Stromal cell of bone marrow (primary cell): Measurements from ENCODE around the gene IQSEC1.

ENCODE experiments used
- DNase-seq: peaks from one replicate; pipeline ENCODE4 v3.0.0-alpha.2; 2012; ENCODE audit warnings: low read depth

Gene IQSEC1

DNA sequence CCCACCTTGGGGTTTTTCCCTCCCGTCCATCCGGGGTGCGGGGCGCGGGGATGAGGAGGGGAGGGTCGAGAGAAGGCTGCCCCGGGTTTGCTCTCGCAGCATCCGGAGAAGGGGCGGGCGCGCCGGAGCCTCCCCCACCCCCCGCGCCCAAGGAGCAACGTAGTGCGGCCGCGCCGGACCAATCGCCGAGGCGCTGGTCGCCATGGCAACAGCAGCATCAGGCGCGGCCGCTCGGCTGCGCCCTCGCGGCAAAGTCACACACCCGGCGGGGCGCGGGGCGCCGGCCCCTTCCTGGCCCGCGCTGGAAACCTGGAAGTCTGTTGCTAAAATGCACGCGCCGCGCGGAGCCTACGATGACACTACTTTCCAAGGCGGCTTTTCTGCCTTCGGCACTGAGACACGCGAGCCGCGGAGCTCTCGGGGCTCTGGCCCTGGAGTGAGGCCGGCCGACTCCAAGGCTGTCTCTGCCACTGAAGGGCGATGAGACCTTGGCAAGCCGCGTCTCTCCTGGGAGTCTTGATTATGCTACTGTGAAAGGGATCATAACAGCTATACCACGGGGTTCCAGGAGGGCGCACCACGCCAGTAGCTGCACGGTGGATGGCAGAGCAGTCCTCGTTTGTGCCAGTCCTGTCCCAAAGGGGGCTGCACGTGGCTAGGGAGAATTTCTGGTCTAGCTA lies at the start of gene IQSEC1:
IQSEC1 (minus strand) TSS at position 104 of the 680 bp plus-strand sequence. CDS start 415 bp downstream, outside the sequence.
- no peak for DNase-seq

- no peak for DNase-seq
Observed at GRCh38 chr3:13122081-13123012, 49.1 kb upstream of the IQSEC1 start.

DNA sequence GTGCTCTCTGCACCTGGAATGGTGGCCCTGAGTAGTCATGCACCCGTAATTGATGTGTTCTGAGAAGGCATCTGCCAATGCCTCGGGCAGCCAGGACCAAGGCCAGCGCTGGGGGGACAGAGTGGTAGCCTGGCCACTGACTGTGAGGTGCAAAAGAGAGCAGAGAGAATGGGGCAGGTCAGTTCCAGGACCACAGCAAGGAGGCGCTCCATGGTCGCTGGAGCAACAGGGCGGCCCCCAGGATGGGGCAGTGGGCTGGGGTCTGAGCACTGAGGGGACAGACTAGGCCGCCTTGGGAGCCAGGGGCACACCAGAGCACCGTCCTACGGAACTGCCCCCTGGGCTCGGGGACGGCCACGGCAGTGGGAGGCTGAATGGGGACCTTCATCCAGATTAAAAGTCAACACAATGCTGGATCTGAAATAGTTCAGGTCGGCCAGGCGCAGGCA lies 48.3 kb upstream of the IQSEC1 start:
- no peak for DNase-seq

DNA sequence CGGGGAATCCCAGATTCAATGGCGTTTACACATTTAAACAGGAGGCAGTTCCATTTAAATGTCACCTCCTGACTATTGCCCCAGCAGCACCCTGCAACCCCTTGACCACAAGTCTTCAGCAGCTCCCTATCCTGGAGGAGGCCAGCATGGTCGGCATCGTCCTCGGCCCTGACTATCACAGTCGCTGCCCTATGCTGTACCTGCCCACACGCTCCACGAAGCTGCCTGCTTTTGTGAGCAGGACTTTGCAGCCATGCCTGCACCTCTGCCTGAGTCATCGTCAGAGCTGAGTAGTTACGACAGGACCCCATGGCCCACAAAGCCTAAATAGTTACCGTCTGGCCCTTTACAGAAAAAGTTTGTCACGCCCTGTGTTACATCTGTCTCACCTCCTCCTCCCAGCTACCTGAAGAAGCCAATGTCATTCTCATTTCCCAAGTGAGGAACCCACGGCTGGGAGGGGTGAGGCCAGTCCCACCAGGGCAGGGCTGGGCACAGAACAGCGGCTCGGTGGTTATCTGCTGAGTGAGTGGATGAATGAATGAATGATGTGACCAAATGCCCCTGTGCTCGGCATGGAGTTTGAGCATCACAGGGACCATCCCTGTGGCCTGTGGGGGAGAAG lies 47.8 kb upstream of the IQSEC1 start:
- no peak for DNase-seq

DNA sequence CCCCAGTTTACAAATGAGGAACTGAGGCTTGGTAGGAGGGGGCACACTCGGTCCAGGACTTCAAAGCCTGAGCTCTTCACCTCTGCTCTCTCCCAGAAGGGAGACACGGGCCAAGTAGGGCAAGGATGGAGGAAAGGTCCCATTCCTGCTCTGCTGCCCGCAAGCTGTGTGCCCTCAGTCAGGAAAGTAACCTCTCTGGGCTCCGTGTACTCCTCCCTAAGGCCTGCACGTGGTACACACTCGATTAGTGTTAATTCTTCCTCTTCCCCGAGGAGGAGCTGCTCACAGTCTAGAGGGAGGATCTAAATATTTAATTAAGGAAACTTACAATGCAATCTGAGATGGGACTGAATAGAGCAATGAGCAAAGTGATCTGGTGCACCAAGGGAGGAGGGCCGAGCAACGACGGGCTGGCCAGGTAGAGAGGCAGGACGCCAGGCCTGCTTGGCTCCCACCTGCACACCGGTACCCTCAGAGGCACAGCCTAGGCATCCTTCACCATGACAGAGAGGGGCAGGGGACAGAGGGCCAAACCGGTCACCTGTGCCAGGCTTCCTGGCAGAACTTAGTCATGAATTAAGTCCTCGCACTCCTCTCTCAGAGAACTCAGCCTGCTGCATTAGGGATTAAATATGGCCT lies 47.2 kb upstream of the IQSEC1 start:
- DNase-seq: no peak

DNA sequence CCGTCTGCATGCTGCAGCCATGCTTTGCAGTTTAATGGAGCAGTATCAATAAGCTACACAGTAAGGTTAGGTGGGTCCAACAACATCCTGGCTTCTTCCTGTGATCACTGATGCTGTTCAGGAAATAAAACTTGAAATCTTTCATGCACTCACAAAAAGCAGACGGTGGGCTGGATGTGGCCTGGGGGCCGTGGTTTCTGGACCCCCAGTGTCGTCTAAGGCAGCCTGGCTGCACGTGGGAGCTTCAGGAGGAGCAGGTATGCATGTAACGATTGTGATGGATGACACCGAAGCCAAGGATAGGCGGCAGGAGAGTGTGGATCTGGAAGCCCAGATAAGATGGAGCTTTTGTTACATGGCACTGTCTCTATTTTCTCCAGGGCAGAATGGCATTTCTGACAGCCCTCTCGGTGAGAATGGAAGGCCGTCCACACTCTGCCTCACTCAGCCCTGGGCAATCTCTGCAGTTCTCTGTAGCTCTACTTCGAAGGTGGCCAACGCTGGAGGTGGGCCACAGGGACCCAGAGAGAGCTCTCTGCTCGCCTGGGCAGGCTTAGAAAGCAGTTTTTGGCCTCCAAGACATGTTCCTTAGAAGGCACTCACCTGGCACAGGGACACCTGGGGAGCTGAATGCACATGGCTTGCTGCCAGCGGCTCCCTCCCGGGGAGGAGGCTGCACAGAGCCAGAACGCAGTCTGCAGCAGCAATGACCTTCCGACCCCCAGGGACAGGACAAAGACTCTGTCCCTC lies 46.4 kb upstream of the IQSEC1 start:
- no peak for DNase-seq

DNA sequence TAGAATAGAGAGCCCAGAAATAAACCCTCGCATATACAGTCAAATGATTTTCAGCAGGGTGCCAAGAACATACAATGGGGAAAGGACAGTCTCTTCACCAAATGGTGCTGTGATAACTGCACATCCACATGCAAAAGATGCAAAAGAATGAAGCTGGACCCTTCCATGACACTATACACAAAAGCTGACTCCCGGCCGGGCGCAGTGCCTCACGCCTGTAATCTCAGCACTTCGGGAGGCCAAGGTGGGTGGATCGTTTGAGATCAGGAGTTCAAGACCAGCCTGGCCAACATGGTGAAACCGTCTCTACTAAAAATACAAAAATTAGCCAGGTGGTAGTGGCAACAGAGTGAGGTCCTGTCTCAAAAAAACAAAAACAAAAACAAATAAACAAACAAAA lies 43.2 kb upstream of the IQSEC1 start:
- no peak for DNase-seq

DNA sequence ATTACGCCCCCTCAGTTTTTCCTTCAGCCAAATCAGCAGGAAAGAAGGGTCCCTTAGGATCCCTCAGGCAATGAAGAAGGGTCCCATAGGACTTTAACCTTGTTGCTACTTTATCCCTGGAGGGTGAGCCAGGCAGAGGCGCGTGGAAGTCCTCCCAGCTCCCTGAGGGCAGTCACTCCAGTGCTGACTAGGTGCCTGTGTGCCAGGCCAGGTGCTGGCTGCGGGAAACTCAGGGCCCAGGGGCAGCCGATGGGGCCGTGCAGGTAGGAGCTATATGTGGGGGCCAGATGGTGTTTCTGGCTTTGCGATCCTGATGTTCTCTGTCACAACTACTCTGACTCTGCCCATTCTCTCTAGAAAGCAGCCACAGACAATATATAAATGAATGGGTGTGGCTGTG lies 42.8 kb upstream of the IQSEC1 start:
- no peak for DNase-seq

- no peak for DNase-seq
Observed at GRCh38 chr3:13115576-13115910, 42.3 kb upstream of the IQSEC1 start.

- DNase-seq: no peak
Observed at GRCh38 chr3:13114811-13115575, 41.8 kb upstream of the IQSEC1 start.

- no peak for DNase-seq
Observed at GRCh38 chr3:13113346-13114330, 40.4 kb upstream of the IQSEC1 start.

- no peak for DNase-seq
Observed at GRCh38 chr3:13112521-13113345, 39.5 kb upstream of the IQSEC1 start.

- DNase-seq: no peak
Observed at GRCh38 chr3:13111873-13112520, 38.8 kb upstream of the IQSEC1 start.

- DNase-seq: no peak
Observed at GRCh38 chr3:13111173-13111872, 38.1 kb upstream of the IQSEC1 start.

- DNase-seq: no peak
Observed at GRCh38 chr3:13110678-13111116, 37.5 kb upstream of the IQSEC1 start.

DNA sequence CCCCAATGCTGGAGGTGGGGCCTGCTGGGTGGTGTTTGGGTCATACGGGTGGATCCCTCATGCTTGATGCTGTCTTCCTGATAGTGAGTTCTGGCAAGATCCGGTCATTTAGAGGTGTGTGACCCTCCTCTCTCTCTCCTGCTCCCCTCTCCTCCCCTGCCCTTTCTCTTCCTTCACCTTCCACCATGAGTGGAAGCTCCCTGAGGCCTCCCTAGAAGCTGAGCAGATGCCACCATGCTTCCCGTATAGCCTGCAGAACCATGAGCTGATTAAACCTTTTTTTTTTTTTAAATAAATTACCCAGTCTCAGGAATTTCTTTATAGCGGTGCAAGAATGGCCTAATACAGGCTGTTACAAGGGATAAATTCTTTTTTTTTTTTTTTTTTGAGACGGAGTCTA lies 36.3 kb upstream of the IQSEC1 start:
- no peak for DNase-seq

- no peak for DNase-seq
Observed at GRCh38 chr3:13108861-13109260, 35.6 kb upstream of the IQSEC1 start.

GRCh38 chr3:13107661-13108060 lies 34.4 kb upstream of the IQSEC1 start:
- DNase-seq: no peak
